GM23338 (cell line): ENCODE data around the gene TSPAN33.
A peak's percentile ranks its signal among the peaks of the same experiment; 100 is the strongest.

ENCODE experiments used
- CTCF ChIP-seq, 2 experiments: fragments of 200-600 bp in 1 of 2; sonication (generic) in 1 of 2; conservative IDR thresholded peaks; 2 replicates each; pipeline versions ENCODE4 v1.5.1 to v1.6.1; 2016 to 2017; ENCODE audit warnings: antibody characterized with exemption in 2 of 2, low read depth in 2 of 2, mild to moderate bottlenecking in 2 of 2, moderate library complexity in 1 of 2
- EZH2 ChIP-seq: fragments of 200-600 bp; sonication (generic); IDR thresholded peaks from one replicate; pipeline ENCODE4 v1.8.0; 2017; ENCODE audit warnings: antibody characterized with exemption, mild to moderate bottlenecking, low read depth; ENCODE audit not compliant: unreplicated experiment
- NANOG ChIP-seq: IDR thresholded peaks from 2 replicates; pipeline ENCODE4 v1.6.1; 2016; ENCODE audit warnings: antibody characterized with exemption, borderline replicate concordance
- POLR2AphosphoS5 ChIP-seq: IDR thresholded peaks from 2 replicates; pipeline ENCODE4 v1.6.1; 2016; ENCODE audit warnings: antibody characterized with exemption, low read depth
- STAT1 ChIP-seq: IDR thresholded peaks from one replicate; pipeline ENCODE4 v1.6.1; 2016; ENCODE audit warnings: antibody characterized with exemption; ENCODE audit not compliant: unreplicated experiment
- ZNF114 ChIP-seq: fragments of 250-450 bp; sonication (Bioruptor Pico); IDR thresholded peaks from 2 replicates; pipeline ENCODE4 v1.5.0; 2020; ENCODE audit warnings: mild to moderate bottlenecking, moderate library complexity

DNA sequence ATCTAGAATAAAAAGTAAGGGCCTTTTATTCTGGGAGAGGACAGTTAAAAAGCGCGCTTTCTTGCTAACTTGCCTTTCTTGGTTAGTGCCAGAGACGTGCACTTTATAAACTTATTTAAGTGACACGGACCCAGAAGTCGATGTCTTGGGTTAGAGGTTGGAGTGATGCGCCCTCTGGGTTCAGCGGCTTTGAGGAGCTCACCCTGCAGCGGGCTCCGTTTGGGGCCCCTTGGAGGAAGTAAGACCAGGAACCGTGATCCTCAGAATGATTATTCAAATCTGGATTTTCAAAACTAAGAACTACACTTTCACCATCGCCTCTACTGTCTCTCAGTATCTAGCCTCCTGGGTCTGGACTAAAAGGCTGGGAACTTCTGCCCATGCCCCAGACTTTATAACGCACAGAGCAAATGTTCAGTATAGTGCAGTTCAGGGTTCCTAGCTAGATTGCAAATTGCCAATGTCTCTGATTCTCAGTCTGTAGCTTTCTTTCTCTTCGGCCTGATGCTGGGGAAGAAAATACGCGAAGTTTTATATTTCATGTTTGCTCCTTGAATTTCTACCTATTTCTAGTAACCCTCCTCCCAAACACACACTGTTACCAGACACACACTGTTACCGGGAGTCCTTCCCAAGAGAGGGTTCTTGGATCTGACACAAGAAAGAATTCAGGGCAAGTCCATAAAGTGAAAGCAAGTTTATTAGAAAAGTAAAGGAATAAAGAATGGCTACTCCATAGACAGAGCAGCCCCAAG, 25.4 kb downstream of the TSPAN33 start:
- TF ChIP-seq CTCF (conservative IDR thresholded peaks at IDR 0.05; ENCODE audit: low read depth in 2 of 2) (peak; percentile 15; a peak in 3 of 4 replicates), POLR2AphosphoS5 (no peak), EZH2 (no peak), NANOG (no peak), STAT1 (no peak), ZNF114 (CRISPR knock-in tag) (no peak)
